Measurements from ENCODE around the gene RNF40. TPM values are rescaled to one million over a fixed set of nuclear protein-coding genes. Genes with fewer than 3 reads are reported as not detected.
A peak's percentile ranks its signal among the peaks of the same experiment; 100 is the strongest.

The RNF40 gene
- total RNA-seq, 1 donor from 2014 or later: 60.9 TPM

- no peak for TF ChIP-seq POLR2A (IDR thresholded peaks at IDR 0.05)
- TF ChIP-seq POLR2AphosphoS5 (IDR thresholded peaks at IDR 0.05; ENCODE audit: insufficient read depth in 1 of 2, low read depth in 1 of 2): no peak
- Histone ChIP-seq H3K27ac (peak overlapping the region; percentile 22), H3K27me3 (no peaks in the 10 kb centered on the region), H3K4me3 (peak overlapping the region; percentile 74 to 98), H3K9me3 (no peaks in the 10 kb centered on the region), H3K36me3 (peaks cover 3 to 41% of the 10 kb centered on the region in 2 donors), H3K4me1 (peaks cover 37% of the 10 kb centered on the region)
- no peak for DNase-seq (ENCODE audit: extremely low spot score in 2 of 2)
- intact Hi-C loops (cut with DNase I): loop anchor here (5.0 kb wide), 1 partner anchor 64 kb away; the partner anchor contains the start of gene SRCAP
Observed at GRCh38 chr16:30761427-30761927, 645 bp upstream of the RNF40 start.

GRCh38 chr16:30762991-30763725 is 1.0 kb downstream of the RNF40 start:
- Histone ChIP-seq H3K27ac (peak overlapping the region; percentile 98), H3K4me3 (peak overlapping the region; percentile 74 to 98), H3K4me1 (peaks cover 37% of the 10 kb centered on the region), H3K27me3 (no peaks in the 10 kb centered on the region), H3K9me3 (no peaks in the 10 kb centered on the region), H3K36me3 (peaks cover 5 to 50% of the 10 kb centered on the region in 2 donors)
- DNase-seq (ENCODE audit: extremely low spot score in 2 of 2): no peak
- intact Hi-C loops (cut with DNase I): loop anchor here (5.0 kb wide), 1 partner anchor 66 kb away; the partner anchor contains the start of gene SRCAP
- TF ChIP-seq POLR2A (IDR thresholded peaks at IDR 0.05) (no peak), CTCF (IDR thresholded peaks at IDR 0.05) (no peak), POLR2AphosphoS5 (IDR thresholded peaks at IDR 0.05; ENCODE audit: insufficient read depth in 1 of 2, low read depth in 1 of 2) (no peak)

GRCh38 chr16:30764086-30764485 is 2.0 kb downstream of the RNF40 start:
- intact Hi-C loops (cut with DNase I): loop anchor here (5.0 kb wide), 1 partner anchor 67 kb away; the partner anchor contains the start of gene SRCAP
- DNase-seq (ENCODE audit: extremely low spot score in 2 of 2): no peak
- Histone ChIP-seq H3K9me3 (no peaks in the 10 kb centered on the region), H3K27me3 (no peaks in the 10 kb centered on the region), H3K4me3 (no peak overlapping the region), H3K36me3 (peaks cover 11 to 59% of the 10 kb centered on the region in 2 donors), H3K27ac (no peak overlapping the region), H3K4me1 (peaks cover 37% of the 10 kb centered on the region)
- TF ChIP-seq POLR2AphosphoS5 (IDR thresholded peaks at IDR 0.05; ENCODE audit: insufficient read depth in 1 of 2, low read depth in 1 of 2) (no peak), POLR2A (IDR thresholded peaks at IDR 0.05) (no peak), CTCF (IDR thresholded peaks at IDR 0.05) (no peak)

GRCh38 chr16:30764816-30765465 is 2.8 kb downstream of the RNF40 start:
- H3K9me3 ChIP-seq: no peaks in the 10 kb centered on the region
- H3K4me3 ChIP-seq: no peak overlapping the region
- H3K36me3 ChIP-seq: peaks cover 15 to 67% of the 10 kb centered on the region in 2 donors
- H3K27ac ChIP-seq: no peak overlapping the region
- TF ChIP-seq CTCF (IDR thresholded peaks at IDR 0.05): no peak
- no peak for TF ChIP-seq POLR2A (IDR thresholded peaks at IDR 0.05)
- no peak for TF ChIP-seq POLR2AphosphoS5 (IDR thresholded peaks at IDR 0.05; ENCODE audit: insufficient read depth in 1 of 2, low read depth in 1 of 2)
- DNase-seq (ENCODE audit: extremely low spot score in 2 of 2): no peak
- intact Hi-C loops (cut with DNase I): loop anchor here (5.0 kb wide), 1 partner anchor 68 kb away; the partner anchor contains the start of gene SRCAP
- H3K27me3 ChIP-seq: no peaks in the 10 kb centered on the region
- peaks cover 37% of the 10 kb centered on the region for H3K4me1 ChIP-seq

- H3K27ac ChIP-seq: no peak overlapping the region
- no peaks in the 10 kb centered on the region for H3K9me3 ChIP-seq
- no peaks in the 10 kb centered on the region for H3K27me3 ChIP-seq
- peaks cover 29% of the 10 kb centered on the region for H3K4me1 ChIP-seq
- intact Hi-C loops (cut with DNase I): no loop called here
- TF ChIP-seq CTCF (IDR thresholded peaks at IDR 0.05) (no peak), POLR2A (IDR thresholded peaks at IDR 0.05) (no peak), POLR2AphosphoS5 (IDR thresholded peaks at IDR 0.05; ENCODE audit: insufficient read depth in 1 of 2, low read depth in 1 of 2) (no peak)
- DNase-seq (ENCODE audit: extremely low spot score in 2 of 2): no peak
- H3K36me3 ChIP-seq: peaks cover 15 to 81% of the 10 kb centered on the region in 2 donors
- H3K4me3 ChIP-seq: no peak overlapping the region
Observed at GRCh38 chr16:30766206-30766932, 4.2 kb downstream of the RNF40 start.
